Esophagus squamous epithelium (tissue), 5 donors: ENCODE data around the gene RHBDD3. TPM values are rescaled to one million over a fixed set of nuclear protein-coding genes. Genes with fewer than 3 reads are reported as not detected.
A peak's percentile ranks its signal among the peaks of the same experiment; 100 is the strongest.

Experiments
- DNase-seq: peaks from one replicate; lab custom pipeline; 2025; lab: John Stamatoyannopoulos, UW
- H3K27ac ChIP-seq, 4 donors: fragments of 200-600 bp; sonication (generic); one replicate each; pipeline ENCODE4 v1.5.1; 2016 to 2019; ENCODE audit warnings: mild to moderate bottlenecking in 1 of 4
- H3K27me3 ChIP-seq, 4 donors: fragments of 200-600 bp; sonication (generic); 1 replicate in 3 of 4; 2 replicates in 1 of 4; pipeline versions ENCODE4 v1.5.1 to v1.6.0; 2017 to 2021; ENCODE audit warnings: antibody characterized with exemption in 1 of 4
- H3K36me3 ChIP-seq, 3 donors: fragments of 200-600 bp; sonication (generic); one replicate each; pipeline ENCODE4 v1.5.1; 2016 to 2019
- H3K4me1 ChIP-seq, 3 donors: fragments of 200-600 bp; sonication (generic); one replicate each; pipeline ENCODE4 v1.5.1; 2017 to 2019
- H3K4me3 ChIP-seq, 4 donors: fragments of 200-600 bp; sonication (generic); 1 replicate in 3 of 4; 2 replicates in 1 of 4; pipeline ENCODE4 v1.5.1; 2016 to 2019; ENCODE audit warnings: mild to moderate bottlenecking in 2 of 4, moderate library complexity in 1 of 4
- H3K9me3 ChIP-seq, 3 donors: fragments of 200-600 bp; sonication (generic); one replicate each; pipeline ENCODE4 v1.5.1; 2016 to 2019
- CTCF ChIP-seq, 6 experiments: fragments of 450-650 bp in 4 of 6; fragments of 200-600 bp in 2 of 6; sonication (generic) in 2 of 6; IDR thresholded peaks; one replicate each; pipeline ENCODE4 v1.5.1; 2016 to 2019; ENCODE audit warnings: antibody characterized with exemption in 6 of 6, mild to moderate bottlenecking in 4 of 6, moderate library complexity in 4 of 6
- POLR2A ChIP-seq, 4 donors: fragments of 450-650 bp; IDR thresholded peaks; one replicate each; pipeline ENCODE4 v1.6.1; 2017; ENCODE audit warnings: antibody characterized with exemption in 4 of 4, mild to moderate bottlenecking in 4 of 4, moderate library complexity in 3 of 4
- WGBS, 2 donors: methylation state at CpG; one replicate each; pipeline ENCODE4 v1.1.5; 2018; 5-methylcytosine and 5-hydroxymethylcytosine counted together
- intact Hi-C: fragments of 100-400 bp; cut with DNase I; formaldehyde crosslinking; loops from one replicate; pipeline ENCODE4 v1.15.0; 2022
- total RNA-seq, 4 donors: library from RNA; depleted of rRNA; stranded (reverse); fragments of >200 nt; gene quantifications; one replicate each; pipeline ENCODE4 v1.1.0, GENCODE V29; 2016
- donor health status: DM: yes; HTN: yes; CAD: no.

The RHBDD3 gene
- total RNA-seq, 4 donors from 2014 or later = 14.3 to 28.2 (median 20.1) TPM

DNA sequence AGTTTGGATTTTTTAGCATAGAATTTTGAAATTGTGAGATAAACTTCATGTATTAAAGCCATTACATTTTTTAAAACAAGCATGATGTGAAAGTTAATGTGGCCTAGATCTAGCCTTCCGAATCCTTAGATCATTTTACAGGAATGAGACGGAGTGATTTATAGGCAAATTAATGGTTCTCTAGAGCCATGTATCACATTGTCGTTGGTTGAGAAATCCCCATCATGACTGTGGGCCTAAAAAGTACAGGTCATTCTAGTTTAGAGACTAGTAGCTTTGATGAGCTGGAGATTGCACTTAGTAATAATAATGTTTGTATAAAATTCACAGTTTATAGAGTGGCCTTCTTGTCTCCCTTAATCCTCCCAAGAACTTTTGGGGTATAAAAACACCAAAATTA lies 7.4 kb upstream of the RHBDD3 start:
- Histone ChIP-seq H3K27ac (no peak overlapping the region), H3K4me3 (no peak overlapping the region), H3K27me3 (no peaks in the 10 kb centered on the region), H3K9me3 (no peaks in the 10 kb centered on the region), H3K4me1 (peaks cover 0 to 72% (median 33%) of the 10 kb centered on the region in 3 donors), H3K36me3 (peaks cover 29 to 88% (median 44%) of the 10 kb centered on the region in 3 donors)
- intact Hi-C loops = no loop called here
- TF ChIP-seq CTCF (IDR thresholded peaks at IDR 0.05) = no peak
- no peak for TF ChIP-seq POLR2A (IDR thresholded peaks at IDR 0.05)
- DNase-seq = no peak
- 66 to 72% methylated on average over 3 of the region's 3 CpGs for WGBS, 2 donors

GRCh38 chr22:29272624-29273023 lies 4.8 kb upstream of the RHBDD3 start:
- intact Hi-C loops = no loop called here
- H3K4me3 ChIP-seq = no peak overlapping the region
- 65 to 69% methylated on average over 2 of the region's 2 CpGs for WGBS, 2 donors
- no peak for DNase-seq
- no peak for TF ChIP-seq POLR2A (IDR thresholded peaks at IDR 0.05)
- TF ChIP-seq CTCF (IDR thresholded peaks at IDR 0.05) = no peak
- H3K9me3 ChIP-seq = no peaks in the 10 kb centered on the region
- H3K27me3 ChIP-seq = no peaks in the 10 kb centered on the region
- no peak overlapping the region for H3K27ac ChIP-seq
- H3K4me1 ChIP-seq = peaks cover 0 to 87% (median 34%) of the 10 kb centered on the region in 3 donors
- H3K36me3 ChIP-seq = peaks cover 11 to 63% (median 23%) of the 10 kb centered on the region in 3 donors

DNA sequence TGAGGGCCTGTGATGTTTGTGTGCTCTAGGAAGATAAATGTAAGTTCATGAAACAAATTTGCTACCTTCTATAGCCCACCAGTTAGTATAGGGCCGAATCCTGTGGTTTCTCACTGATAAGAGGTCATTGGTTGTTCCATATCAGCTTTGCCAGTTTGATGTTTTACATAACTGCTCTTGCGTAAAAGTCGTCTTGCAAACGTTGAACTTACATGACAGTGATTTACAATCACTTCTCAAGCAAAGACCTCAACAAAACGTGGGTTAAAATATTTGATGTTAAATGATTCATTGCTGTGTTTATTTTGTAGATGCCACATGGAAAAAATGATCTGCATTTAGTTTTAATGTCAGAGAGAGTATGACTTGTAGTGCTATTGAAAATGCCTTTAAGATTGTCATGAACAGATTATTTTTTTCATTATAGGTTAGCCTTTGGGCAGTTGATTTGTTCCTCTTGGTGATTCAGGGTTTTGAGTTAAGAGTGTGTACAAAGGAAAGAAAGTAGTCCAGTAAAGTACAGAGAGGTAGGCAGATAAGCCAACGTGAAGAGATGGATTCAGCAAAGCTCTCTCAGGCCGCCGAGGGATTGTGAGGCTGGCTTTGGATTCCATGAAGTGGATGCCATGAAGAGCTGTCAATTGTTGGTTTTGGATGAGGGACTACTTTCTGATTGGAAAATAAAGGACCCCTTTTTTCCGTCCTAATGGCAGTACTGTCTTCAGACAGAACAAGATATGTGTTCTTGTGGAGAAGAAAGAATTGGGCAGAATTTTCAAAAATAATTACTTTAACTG lies 2.9 kb upstream of the RHBDD3 start:
- DNase-seq = no peak
- no peak for TF ChIP-seq POLR2A (IDR thresholded peaks at IDR 0.05)
- no peak for TF ChIP-seq CTCF (IDR thresholded peaks at IDR 0.05)
- Histone ChIP-seq H3K27ac (peak overlapping the region in 3 of 4 donors; percentile 9 to 99 (median 97)), H3K4me3 (peak overlapping the region; percentile 79 to 97 (median 88)), H3K4me1 (peaks cover 15 to 88% (median 47%) of the 10 kb centered on the region in 3 donors), H3K36me3 (peaks cover 0 to 48% (median 13%) of the 10 kb centered on the region in 3 donors), H3K27me3 (no peaks in the 10 kb centered on the region), H3K9me3 (no peaks in the 10 kb centered on the region)
- 11 to 15% methylated on average over 9 of the region's 9 CpGs for WGBS, 2 donors
- intact Hi-C loops = no loop called here

DNA sequence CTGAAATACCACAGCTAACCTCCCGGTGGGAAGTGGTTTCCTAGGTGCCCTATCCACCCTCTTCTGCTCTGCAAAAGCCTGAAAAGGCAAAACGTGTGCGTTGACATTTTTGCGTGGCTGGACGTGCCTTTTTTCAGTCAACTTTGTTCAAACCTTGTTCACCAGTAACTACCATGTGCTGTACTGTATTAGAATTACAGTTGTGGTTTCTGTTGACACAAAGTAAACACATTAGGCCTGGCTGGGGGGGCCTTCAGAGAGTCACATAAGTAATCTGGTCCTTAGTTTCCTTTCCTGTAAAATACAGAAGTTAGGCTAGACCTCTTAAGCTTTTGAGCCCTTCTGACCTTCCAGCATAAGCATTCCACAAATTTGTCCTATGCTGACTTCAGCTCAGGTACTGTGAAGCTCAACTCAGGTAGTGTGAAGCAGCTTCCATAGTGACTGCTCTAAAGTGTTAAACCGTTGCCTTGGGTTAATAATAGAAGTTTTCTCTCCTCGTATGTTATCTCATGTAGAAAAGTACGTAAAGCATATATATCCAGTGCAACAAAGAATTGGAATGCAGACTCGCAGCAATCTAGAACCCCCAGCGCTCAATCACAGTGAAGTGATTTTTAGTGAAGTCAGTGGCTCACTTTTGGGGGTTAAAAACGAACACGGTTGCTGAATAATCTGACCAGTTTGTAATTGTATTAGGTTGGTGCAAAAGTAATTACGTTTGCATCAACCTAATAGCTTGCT lies 2.1 kb upstream of the RHBDD3 start:
- no peak for DNase-seq
- Histone ChIP-seq H3K36me3 (peaks cover 7 to 48% (median 18%) of the 10 kb centered on the region in 3 donors), H3K4me1 (peaks cover 15 to 83% (median 43%) of the 10 kb centered on the region in 3 donors), H3K9me3 (no peaks in the 10 kb centered on the region), H3K27ac (peak overlapping the region; percentile 97 to 99 (median 99)), H3K27me3 (no peaks in the 10 kb centered on the region), H3K4me3 (peak overlapping the region; percentile 79 to 97 (median 88))
- TF ChIP-seq CTCF (IDR thresholded peaks at IDR 0.05) (no peak), POLR2A (IDR thresholded peaks at IDR 0.05) (no peak)
- 2 to 8% methylated on average over 9 to 13 of the region's 13 CpGs for WGBS, 2 donors
- intact Hi-C loops = no loop called here

- no peak for DNase-seq
- Histone ChIP-seq H3K27ac (peak overlapping the region; percentile 97 to 99 (median 99)), H3K36me3 (peaks cover 9 to 48% (median 15%) of the 10 kb centered on the region in 3 donors), H3K4me1 (peaks cover 15 to 76% (median 43%) of the 10 kb centered on the region in 3 donors), H3K27me3 (no peaks in the 10 kb centered on the region), H3K9me3 (no peaks in the 10 kb centered on the region), H3K4me3 (peak overlapping the region; percentile 79 to 97 (median 88))
- TF ChIP-seq CTCF (IDR thresholded peaks at IDR 0.05) = no peak
- TF ChIP-seq POLR2A (IDR thresholded peaks at IDR 0.05) = no peak
- intact Hi-C loops = no loop called here
- 1 to 2% methylated on average over 10 to 14 of the region's 14 CpGs for WGBS, 2 donors
Observed at GRCh38 chr22:29269230-29269604, 1.4 kb upstream of the RHBDD3 start.
